SU-DHL-6 (cell line): ENCODE measurements around the gene PGLYRP4.

Experiments used
- H2AFZ ChIP-seq: fragments of 200-600 bp; sonication (generic); 2 replicates; pipeline ENCODE4 v1.6.1; 2014; ENCODE audit warnings: low read depth, mild to moderate bottlenecking, moderate library complexity, mixed read lengths, antibody characterized with exemption, low read length; ENCODE audit not compliant: severe bottlenecking
- H3F3A ChIP-seq: fragments of 200-600 bp; shearing (Covaris generic); 2 replicates; pipeline ENCODE4 v1.6.0; 2016; ENCODE audit warnings: antibody characterized with exemption, mild to moderate bottlenecking; ENCODE audit not compliant: insufficient read depth
- H3K27ac ChIP-seq: fragments of 200-600 bp; sonication (generic); 2 replicates; pipeline ENCODE4 v1.5.1; 2016; ENCODE audit warnings: low read depth, mild to moderate bottlenecking, low read length, moderate library complexity, mixed read lengths
- H3K27me3 ChIP-seq: fragments of 200-600 bp; sonication (generic), shearing (Covaris generic); 2 replicates; pipeline ENCODE4 v1.6.0; 2014; ENCODE audit warnings: mild to moderate bottlenecking, low read length
- H3K36me3 ChIP-seq: fragments of 200-600 bp; sonication (generic); 2 replicates; pipeline ENCODE4 v1.6.1; 2014; ENCODE audit warnings: mild to moderate bottlenecking, low read length, mixed read lengths
- H3K4me2 ChIP-seq: fragments of 300-600, 200-600 bp; shearing (Covaris generic), sonication (generic); 2 replicates; pipeline ENCODE4 v1.6.0; 2014; ENCODE audit warnings: low read length, low read depth, mild to moderate bottlenecking; ENCODE audit not compliant: poor library complexity, severe bottlenecking
- H3K4me3 ChIP-seq: fragments of 200-600 bp; sonication (generic); 2 replicates; pipeline ENCODE4 v1.5.1; 2014; ENCODE audit warnings: antibody characterized with exemption, low read length, mild to moderate bottlenecking, mixed read lengths; ENCODE audit not compliant: insufficient read depth, poor library complexity, severe bottlenecking
- H3K79me2 ChIP-seq: fragments of 200-600 bp; sonication (generic); 2 replicates; pipeline ENCODE4 v1.6.1; 2014; ENCODE audit warnings: mild to moderate bottlenecking, low read length, moderate library complexity; ENCODE audit not compliant: insufficient read depth
- H3K9ac ChIP-seq: fragments of 200-600 bp; sonication (generic); 2 replicates; pipeline ENCODE4 v1.7.0; 2014; ENCODE audit warnings: mild to moderate bottlenecking, low read length
- H3K9me2 ChIP-seq: fragments of 200-600 bp; sonication (generic); replicated peaks from 2 replicates; pipeline ENCODE4 v1.6.1; 2014; ENCODE audit warnings: low read length; ENCODE audit not compliant: insufficient read depth
- H3K9me3 ChIP-seq: fragments of 200-600 bp; sonication (generic); 2 replicates; pipeline ENCODE4 v1.6.1; 2014; ENCODE audit warnings: low read length, mixed read lengths; ENCODE audit not compliant: insufficient read depth
- H4K20me1 ChIP-seq: fragments of 200-600 bp; sonication (generic); 2 replicates; pipeline ENCODE4 v1.6.1; 2014; ENCODE audit warnings: low read depth, mild to moderate bottlenecking, antibody characterized with exemption, low read length, moderate library complexity, mixed read lengths
- CTCF ChIP-seq: fragments of 200-600 bp; sonication (generic); IDR thresholded peaks from one replicate; pipeline ENCODE4 v1.5.1; 2017; ENCODE audit warnings: antibody characterized with exemption, mild to moderate bottlenecking, low read length, moderate library complexity; ENCODE audit not compliant: insufficient read depth, poor library complexity, severe bottlenecking
- EZH2phosphoT487 ChIP-seq: fragments of 200-600 bp; sonication (generic), shearing (Covaris generic); conservative IDR thresholded peaks from 2 replicates; pipeline ENCODE4 v1.6.1; 2018; ENCODE audit warnings: mild to moderate bottlenecking, antibody characterized with exemption, low read length, moderate library complexity, mixed read lengths

Gene PGLYRP4

DNA sequence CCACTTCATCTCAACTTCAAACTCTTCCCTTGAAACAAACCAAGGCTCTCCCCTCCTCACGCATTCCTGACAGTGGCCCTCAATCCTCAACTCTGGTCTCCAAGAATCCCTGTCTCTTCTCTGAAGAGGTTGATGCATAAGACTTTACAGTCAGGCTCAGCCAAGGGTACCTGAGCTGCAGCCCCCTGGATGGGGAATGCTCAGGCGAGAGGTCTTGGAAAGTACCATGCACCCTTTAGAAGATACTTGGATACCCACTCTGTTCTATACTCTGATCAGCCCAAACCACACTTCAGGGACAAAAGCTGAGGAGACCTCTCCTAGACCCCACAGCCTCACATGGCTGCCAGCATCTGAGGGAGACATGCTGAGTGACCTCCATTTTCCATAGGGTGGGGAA, 35.4 kb downstream of the PGLYRP4 start:
- H3K4me3 ChIP-seq, result no peak overlapping the region
- TF ChIP-seq EZH2phosphoT487 (no peak), CTCF (no peak)
- no peak overlapping the region for H2AFZ ChIP-seq
- H3K79me2 ChIP-seq, result no peaks in the 10 kb centered on the region
- no peaks in the 10 kb centered on the region for H4K20me1 ChIP-seq
- H3K36me3 ChIP-seq, result no peaks in the 10 kb centered on the region
- H3K27ac ChIP-seq, result no peak overlapping the region
- no peaks in the 10 kb centered on the region for H3F3A ChIP-seq
- H3K9me3 ChIP-seq, result no peaks in the 10 kb centered on the region
- H3K27me3 ChIP-seq, result no peaks in the 10 kb centered on the region
- no peak overlapping the region for H3K4me2 ChIP-seq
- no peaks in the 10 kb centered on the region for H3K9me2 ChIP-seq
- H3K9ac ChIP-seq, result no peak overlapping the region

GRCh38 chr1:153312570-153313186, 36.0 kb downstream of the PGLYRP4 start, which contains the start of gene PGLYRP3:
TSS of gene PGLYRP3 (minus strand) at chr1:153312952. CDS start at chr1:153310665, 2,287 bp downstream.
- Histone ChIP-seq H3K9ac (no peak within 1 kb of the TSS), H3K27me3 (no peaks in the 10 kb centered on the region), H4K20me1 (no peaks in the 10 kb centered on the region), H3K9me2 (no peaks in the 10 kb centered on the region), H3K36me3 (no peaks in the 10 kb centered on the region), H3K79me2 (no peaks in the 10 kb centered on the region), H2AFZ (no peak within 1 kb of the TSS), H3K9me3 (no peaks in the 10 kb centered on the region), H3K4me3 (no peak within 1 kb of the TSS), H3K4me2 (no peak within 1 kb of the TSS), H3F3A (no peaks in the 10 kb centered on the region), H3K27ac (no peak within 1 kb of the TSS)
- no peak for TF ChIP-seq EZH2phosphoT487
- TF ChIP-seq CTCF, result no peak

DNA sequence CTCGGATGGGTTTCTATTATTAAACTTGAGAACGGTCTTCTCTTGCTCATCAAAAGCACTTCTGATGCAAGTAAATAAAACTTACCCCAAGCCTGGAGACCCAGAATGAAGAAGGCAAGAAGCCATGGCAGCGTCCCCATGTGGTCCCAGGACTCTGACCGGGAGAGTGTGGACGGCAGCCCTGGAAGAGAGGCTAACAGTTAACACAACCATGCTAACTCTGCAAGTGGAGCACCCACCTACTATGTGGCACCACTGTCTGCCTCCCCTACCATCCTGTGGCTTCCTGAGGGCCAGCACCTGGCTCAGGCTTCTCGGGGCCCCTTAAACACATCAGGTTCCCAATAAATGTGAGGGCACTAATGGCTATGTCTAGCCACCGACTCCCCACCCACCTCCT, 38.1 kb downstream of the PGLYRP4 start:
- Histone ChIP-seq H3K27me3 (no peaks in the 10 kb centered on the region), H3K36me3 (no peaks in the 10 kb centered on the region), H3K9me3 (no peaks in the 10 kb centered on the region), H3K9ac (no peak overlapping the region), H2AFZ (no peak overlapping the region), H3K4me2 (no peak overlapping the region), H3K4me3 (no peak overlapping the region), H3K79me2 (no peaks in the 10 kb centered on the region), H3K27ac (no peak overlapping the region), H4K20me1 (no peaks in the 10 kb centered on the region), H3K9me2 (no peaks in the 10 kb centered on the region), H3F3A (no peaks in the 10 kb centered on the region)
- TF ChIP-seq EZH2phosphoT487 (no peak), CTCF (no peak)
